ENCODE data around the gene COL20A1.
"Not testable (repeated sequence)": the region's sequence is repeated elsewhere in the genome, so short reads cannot be mapped to it uniquely, and the experiment has no call there.

The COL20A1 gene

GRCh38 chr20:63365601-63366389 is 72.8 kb downstream of the COL20A1 start:
- no peak for DNase-seq

GRCh38 chr20:63366390-63367365 is 73.7 kb downstream of the COL20A1 start:
- DNase-seq: no peak

GRCh38 chr20:63367446-63368055 is 74.6 kb downstream of the COL20A1 start:
- DNase-seq: no peak

- no peak for DNase-seq
These were observed 75.2 kb downstream of the COL20A1 start for GRCh38 chr20:63368151-63368550.

- no peak for DNase-seq
These were observed 76.1 kb downstream of the COL20A1 start for GRCh38 chr20:63369024-63369530.

- DNase-seq: no peak
These were observed 77.0 kb downstream of the COL20A1 start for GRCh38 chr20:63369724-63370617.

- DNase-seq: no peak
These were observed 77.7 kb downstream of the COL20A1 start for GRCh38 chr20:63370618-63371187.

- DNase-seq: no peak
These were observed 78.4 kb downstream of the COL20A1 start for GRCh38 chr20:63371291-63371865.

- no peak for DNase-seq
These were observed 80.2 kb downstream of the COL20A1 start for GRCh38 chr20:63372971-63373885.

- no peak for DNase-seq
These were observed 81.0 kb downstream of the COL20A1 start for GRCh38 chr20:63373996-63374395.

GRCh38 chr20:63374504-63374903 is 81.5 kb downstream of the COL20A1 start:
- no peak for DNase-seq

- no peak for DNase-seq
These were observed 82.5 kb downstream of the COL20A1 start for GRCh38 chr20:63375438-63375837.

GRCh38 chr20:63376283-63377250 is 83.6 kb downstream of the COL20A1 start:
- no peak for DNase-seq

- no peak for DNase-seq
These were observed 84.4 kb downstream of the COL20A1 start for GRCh38 chr20:63377256-63377941.

- no peak for DNase-seq
These were observed 85.0 kb downstream of the COL20A1 start for GRCh38 chr20:63377951-63378381.

GRCh38 chr20:63378626-63379025 is 85.6 kb downstream of the COL20A1 start:
- DNase-seq: no peak

- DNase-seq: no peak
These were observed 86.3 kb downstream of the COL20A1 start for GRCh38 chr20:63379296-63379695.

- DNase-seq: not testable (repeated sequence)
These were observed 86.9 kb downstream of the COL20A1 start for GRCh38 chr20:63379872-63380271.
